GM06990 (cell line): ENCODE measurements around the gene GALNT12.

Source experiments
- DNase-seq: peaks from one replicate; pipeline ENCODE4 v3.0.0-alpha.2; 2011; ENCODE audit not compliant: insufficient read length; ENCODE audit errors: extremely low read depth
- H3K27me3 ChIP-seq: replicated peaks from 2 replicates; pipeline ENCODE4 v1.6.0; 2011; ENCODE audit warnings: low read length; ENCODE audit not compliant: control insufficient read depth, insufficient read depth
- H3K36me3 ChIP-seq: 2 replicates; pipeline ENCODE4 v1.5.1; 2011; ENCODE audit warnings: low read length; ENCODE audit not compliant: control insufficient read depth, insufficient read depth
- H3K4me3 ChIP-seq: replicated peaks from 2 replicates; pipeline ENCODE4 v1.5.1; 2011; ENCODE audit warnings: low read depth, mild to moderate bottlenecking, control low read depth, low read length
- CTCF ChIP-seq: IDR thresholded peaks from 2 replicates; pipeline ENCODE4 v1.5.1; 2011; ENCODE audit warnings: low read length, control low read depth, mild to moderate bottlenecking, inconsistent platforms; ENCODE audit not compliant: insufficient read depth, poor library complexity, severe bottlenecking

Gene GALNT12

DNA sequence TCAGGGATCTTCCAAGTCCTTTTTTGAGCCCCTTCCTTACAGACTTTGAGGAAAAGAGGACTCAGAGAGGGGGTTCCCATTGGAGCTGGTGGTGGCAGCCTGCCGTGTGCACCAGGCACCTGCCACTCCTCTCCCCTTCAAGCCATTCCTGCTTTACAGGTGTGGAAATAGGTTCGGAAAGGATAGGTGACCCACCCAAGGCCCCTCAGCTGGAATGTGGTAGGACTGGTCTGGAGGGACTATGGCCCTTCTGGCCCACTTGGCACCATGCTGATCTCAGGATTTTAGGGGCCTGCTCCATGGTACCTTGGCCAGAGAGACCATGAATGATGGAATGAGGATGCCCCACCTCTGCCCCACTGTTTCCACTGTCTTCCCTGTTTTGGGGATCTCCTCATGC lies 1.4 kb downstream of the GALNT12 start:
- no peaks in the 10 kb centered on the region; the same call in none of the 2 replicates for H3K27me3 ChIP-seq
- no peak for TF ChIP-seq CTCF
- no peak overlapping the region for H3K4me3 ChIP-seq
- DNase-seq, result no peak
- no peaks in the 10 kb centered on the region for H3K36me3 ChIP-seq

DNA sequence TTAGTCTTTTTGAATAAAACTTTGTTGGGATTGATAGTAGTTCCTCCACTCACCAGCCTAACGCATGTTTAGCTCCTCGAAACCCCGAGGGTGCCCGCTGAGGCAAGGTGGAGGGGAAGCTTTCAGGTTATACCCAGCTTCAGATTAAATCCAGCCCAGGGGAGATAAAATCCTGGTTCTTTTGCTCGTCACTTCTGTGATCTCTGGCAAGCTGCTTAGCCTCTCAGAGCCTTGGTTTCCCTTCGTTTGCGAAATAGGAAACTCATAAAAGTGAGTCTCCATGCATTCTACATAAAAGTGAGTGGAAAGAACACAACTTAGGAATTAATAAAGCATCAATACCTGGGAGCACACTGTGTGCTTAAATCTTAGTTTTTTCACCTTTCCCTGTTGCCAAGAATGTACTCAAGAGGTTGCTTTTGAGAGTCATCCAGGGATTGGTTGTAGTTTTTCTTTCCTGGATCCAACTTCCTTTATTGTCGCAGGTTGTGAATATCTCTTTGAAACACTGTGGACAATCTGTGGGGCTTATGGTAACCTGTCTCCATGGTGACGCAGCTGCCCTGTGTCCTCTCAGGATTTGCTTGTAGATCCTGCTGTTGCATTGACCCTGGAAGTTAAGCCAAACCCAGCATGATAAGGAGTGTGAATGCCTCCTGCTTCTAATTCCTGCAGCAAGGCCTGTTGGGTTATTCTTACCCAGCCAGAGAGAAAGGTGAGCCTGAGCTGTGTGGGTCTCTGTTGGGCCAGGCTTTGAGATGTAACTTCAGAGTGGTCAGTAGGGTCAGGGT lies 2.0 kb downstream of the GALNT12 start:
- no peak for DNase-seq
- TF ChIP-seq CTCF, result no peak
- Histone ChIP-seq H3K36me3 (no peaks in the 10 kb centered on the region), H3K4me3 (no peak overlapping the region), H3K27me3 (no peaks in the 10 kb centered on the region; the same call in none of the 2 replicates)

GRCh38 chr9:98810102-98810842 lies 2.8 kb downstream of the GALNT12 start:
- no peak for DNase-seq
- Histone ChIP-seq H3K4me3 (no peak overlapping the region), H3K36me3 (no peaks in the 10 kb centered on the region), H3K27me3 (no peaks in the 10 kb centered on the region; the same call in none of the 2 replicates)
- no peak for TF ChIP-seq CTCF

GRCh38 chr9:98811051-98811650 lies 3.7 kb downstream of the GALNT12 start:
- Histone ChIP-seq H3K4me3 (no peak overlapping the region), H3K36me3 (no peaks in the 10 kb centered on the region), H3K27me3 (no peaks in the 10 kb centered on the region; the same call in none of the 2 replicates)
- TF ChIP-seq CTCF, result no peak
- DNase-seq, result no peak

DNA sequence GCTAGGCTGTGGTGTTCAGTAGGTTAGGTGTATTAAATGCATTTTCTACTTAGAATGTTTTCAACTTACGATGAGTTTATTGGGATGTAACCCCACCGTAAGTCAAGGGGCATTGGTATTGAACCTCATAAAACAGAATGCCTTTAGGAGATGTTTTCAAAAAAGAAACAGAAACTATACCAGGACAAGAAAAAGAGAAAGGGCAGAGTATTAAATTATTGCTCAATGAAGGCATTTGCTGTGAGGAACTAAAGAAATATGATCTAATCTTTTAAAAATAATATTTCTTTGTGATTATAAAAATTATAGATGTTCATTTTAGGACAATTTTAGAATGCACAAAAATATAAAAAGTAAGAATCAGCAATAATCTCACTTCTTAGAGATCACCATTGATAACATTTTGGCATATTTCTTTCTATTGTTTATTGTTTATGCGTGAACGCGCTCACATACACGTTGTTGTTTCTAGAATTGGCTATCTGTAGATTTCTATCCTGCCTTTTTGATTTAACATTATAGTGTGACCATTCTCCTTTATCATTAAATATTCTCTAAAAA lies 8.0 kb downstream of the GALNT12 start:
- no peak for TF ChIP-seq CTCF
- no peaks in the 10 kb centered on the region for H3K36me3 ChIP-seq
- no peak overlapping the region for H3K4me3 ChIP-seq
- no peaks in the 10 kb centered on the region for H3K27me3 ChIP-seq
- no peak for DNase-seq
